Activated CD4-positive, CD25-positive, alpha-beta regulatory T cell treated with anti-CD3 and anti-CD28 coated beads, Interleukin-2, amount 50 U/mL, for 16 hours (primary cell): ENCODE results near the gene CDC25C.
A peak's percentile ranks its signal among the peaks of the same experiment; 100 is the strongest.
"Not testable (repeated sequence)": the region's sequence is repeated elsewhere in the genome, so short reads cannot be mapped to it uniquely, and the experiment has no call there.

Experiments used
- DNase-seq: peaks from one replicate; pipeline ENCODE4 v3.0.0-alpha.2; 2020; ENCODE audit warnings: low read depth, low spot score

The CDC25C gene

DNA sequence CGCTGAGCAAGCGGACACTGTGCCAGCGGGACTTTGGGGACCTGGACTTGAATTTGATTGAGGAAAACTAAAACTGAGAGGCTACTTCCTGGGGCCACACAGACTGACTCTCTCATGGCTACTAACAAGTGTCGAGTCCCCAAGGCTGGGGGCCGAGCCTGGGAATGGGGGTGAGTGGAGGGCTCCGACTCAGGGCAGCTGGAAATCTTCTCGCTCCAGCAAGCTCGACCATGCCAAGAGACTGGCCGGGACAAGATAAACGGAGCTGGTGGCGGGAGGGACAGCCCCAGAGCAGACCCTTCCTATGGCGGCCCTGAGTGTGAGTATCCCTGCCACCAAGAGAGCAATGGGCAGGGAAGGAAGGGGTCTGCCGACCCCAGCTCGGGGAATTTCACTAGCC is 15.3 kb upstream of the CDC25C start:
- no peak for DNase-seq

DNA sequence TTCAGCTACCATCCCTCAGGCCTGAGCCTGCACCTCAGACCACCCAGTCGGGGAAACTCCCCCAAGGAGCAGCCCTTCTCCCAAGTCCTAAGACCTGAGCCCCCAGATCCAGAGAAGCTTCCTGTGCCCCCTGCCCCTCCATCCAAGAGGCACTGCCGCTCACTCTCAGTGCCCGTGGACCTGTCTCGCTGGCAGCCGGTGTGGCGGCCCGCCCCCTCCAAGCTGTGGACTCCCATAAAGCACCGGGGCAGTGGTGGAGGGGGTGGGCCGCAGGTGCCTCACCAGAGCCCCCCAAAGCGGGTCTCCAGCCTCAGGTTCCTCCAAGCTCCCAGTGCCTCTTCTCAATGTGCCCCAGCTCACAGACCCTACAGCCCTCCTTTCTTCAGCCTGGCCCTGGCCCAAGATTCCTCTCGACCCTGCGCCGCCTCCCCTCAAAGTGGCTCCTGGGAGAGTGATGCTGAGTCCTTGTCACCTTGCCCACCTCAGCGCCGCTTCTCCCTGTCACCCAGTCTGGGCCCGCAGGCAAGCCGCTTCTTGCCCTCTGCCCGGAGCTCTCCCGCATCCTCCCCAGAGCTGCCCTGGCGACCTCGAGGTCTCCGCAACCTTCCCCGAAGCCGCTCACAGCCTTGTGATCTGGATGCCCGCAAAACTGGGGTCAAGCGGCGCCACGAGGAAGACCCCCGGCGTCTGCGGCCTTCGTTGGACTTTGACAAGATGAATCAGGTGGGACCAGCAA is 13.5 kb upstream of the CDC25C start:
- no peak for DNase-seq

DNA sequence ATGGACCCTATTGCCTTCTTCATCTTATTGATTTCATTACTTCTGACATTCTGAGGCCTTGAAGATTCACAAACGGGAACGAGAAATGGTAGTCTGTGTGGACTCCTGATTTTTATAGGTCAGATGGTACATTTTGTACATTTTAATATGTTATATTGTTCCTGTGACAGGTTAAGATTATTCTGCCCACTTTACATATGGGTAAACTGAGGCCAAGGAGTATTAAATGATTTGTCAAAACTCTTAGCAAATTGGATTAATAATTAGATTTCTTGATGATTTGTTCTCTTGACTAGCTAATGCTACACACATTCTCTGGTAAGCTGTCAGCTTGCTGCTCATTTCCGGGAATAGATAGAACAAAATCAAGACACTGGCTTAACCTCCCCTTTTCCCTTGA is 8.4 kb upstream of the CDC25C start:
- DNase-seq: no peak

DNA sequence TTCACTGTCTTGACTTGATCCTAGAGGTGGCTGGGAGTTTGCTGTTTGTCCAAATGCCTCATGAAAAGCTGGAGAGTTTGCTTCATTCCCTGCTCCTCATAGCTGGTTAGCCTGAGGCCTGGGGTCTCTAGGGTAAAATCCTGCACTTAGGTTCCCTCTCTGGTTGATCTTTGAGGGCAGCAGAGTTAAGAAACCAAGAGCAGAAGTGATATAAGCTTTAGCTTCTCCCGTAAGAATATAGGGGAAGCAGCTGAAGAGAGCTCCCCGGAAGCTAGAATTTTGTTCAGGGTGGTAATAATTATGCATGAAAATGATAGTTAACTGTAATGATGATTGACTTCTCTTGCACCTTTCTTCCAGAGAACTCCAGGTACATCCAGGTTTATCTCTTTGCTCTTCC is 7.9 kb upstream of the CDC25C start:
- DNase-seq: no peak

DNA sequence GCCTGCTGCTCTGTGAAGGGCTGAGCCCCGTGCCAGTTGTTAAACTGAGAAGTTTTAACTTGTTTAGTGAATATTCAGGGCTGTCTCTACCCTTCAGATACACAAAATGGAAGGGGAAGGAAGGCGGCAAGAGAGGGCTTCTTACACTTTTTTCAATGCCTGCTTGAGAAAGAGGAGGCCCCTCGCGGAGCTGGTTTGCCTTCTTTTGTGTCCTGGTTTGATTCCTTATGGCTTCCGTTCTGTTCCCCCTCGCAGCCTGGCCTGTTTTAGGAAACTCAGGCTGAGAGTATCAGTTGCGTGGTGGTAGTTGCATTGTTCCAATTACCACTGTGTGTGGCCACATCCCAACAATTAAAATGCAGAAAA is 7.5 kb upstream of the CDC25C start:
- no peak for DNase-seq

DNA sequence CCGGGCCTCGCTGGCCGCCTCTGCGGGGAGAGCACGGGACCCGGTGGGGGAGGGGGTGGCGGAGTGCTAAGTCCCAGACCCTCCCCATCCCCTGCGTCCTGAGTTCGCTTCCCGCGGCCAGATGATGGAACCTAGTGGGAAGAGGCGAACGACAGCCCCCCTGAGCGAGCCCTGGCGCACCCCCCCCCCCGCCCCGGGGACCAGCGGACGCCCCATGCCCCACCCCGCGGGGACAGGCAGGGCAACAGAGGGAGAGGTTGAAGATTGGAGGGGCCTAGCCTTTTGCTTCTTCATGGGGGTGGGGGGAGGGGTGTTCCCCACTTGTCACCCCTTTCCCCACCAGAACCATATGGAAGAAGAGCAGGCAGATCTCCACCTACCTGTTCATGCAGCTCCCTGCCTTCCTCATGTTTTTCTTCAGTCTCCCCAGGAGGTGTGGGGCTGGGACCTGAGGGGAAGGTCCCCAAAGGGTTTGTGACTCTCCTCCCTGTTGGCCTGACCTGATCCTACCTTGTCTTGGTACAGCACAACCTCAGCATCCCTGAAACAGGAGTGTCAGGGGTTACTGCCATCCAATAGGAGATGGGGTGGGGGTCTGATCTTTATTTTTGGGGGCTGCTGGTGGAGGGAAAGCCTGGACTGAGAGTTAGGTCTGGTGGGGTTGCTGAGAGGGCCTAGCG is 6.9 kb upstream of the CDC25C start:
- DNase-seq: no peak

DNA sequence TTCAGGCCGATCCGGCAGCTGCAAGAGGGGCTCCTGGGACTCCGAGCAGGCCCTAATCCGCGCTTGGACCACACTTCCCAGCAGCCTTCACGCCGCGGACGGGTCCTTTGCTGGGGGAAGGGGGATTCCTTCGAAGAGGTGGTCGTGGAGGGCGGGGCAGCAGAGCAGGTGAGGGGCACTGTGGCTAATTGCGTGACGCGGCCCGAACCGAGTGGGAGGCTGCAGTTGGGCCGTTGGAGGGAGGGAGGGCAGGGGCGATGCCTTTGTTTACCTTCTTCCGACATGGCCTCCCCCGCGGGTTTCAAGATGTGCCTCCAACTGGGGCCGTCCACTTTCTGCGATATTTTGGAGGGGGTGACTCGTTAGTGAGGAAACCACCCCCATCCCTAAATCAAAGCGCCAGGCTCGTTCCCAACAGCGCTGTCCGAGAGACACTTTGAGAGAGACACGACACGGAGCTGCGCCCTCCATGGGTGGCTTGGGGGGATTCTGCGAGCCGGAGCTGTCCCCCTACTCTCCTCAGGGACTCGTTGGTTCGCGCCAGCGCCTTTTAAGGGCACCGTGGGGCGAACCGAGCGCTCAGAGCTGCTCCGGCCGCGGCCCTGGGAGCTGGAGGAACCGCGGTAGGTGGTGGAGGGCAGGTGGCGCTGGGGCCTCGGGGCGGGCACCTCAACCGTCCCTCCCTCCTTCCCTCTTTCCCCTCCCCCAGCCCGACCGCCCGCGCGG is 6.2 kb upstream of the CDC25C start, which contains the start of gene FAM53C:
TSS of gene FAM53C (plus strand) at position 582 of the 726 bp plus-strand sequence. CDS start 3,070 bp downstream, outside the sequence.
- peak; percentile 83 for DNase-seq

DNA sequence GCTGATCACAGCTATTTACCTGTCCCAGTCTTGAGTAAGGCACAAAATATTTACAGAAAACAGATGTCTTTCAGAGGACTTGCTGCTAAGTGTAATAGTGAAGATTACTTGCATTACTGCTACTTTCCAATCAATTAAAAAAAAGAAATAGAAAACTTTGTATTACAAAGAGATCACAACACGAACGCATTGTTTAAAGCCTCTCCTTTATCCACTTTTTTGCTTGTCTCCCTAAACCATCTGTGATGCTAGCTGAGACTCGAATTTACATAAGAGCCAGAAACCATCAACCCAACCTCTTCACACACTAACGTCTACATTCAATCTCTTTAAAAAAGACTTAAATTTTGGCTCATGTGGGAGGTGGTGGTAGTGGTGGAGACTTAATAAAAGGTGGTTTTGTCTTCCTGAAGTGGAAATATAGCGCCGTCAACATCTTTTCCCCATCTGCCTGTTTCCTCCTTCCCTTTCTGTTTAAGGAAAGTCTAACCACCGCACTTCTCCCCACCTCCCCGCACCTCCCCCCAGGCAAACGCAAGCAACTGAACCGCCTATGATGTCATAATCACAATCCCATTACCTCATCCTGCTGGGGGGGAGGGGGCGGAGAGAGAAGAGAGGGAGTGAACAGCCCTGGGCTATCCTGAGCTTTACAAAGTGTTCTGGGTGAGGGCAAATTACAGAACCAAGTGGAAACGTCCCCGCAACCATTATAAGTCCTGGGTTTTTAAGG is 5.5 kb upstream of the CDC25C start:
- no peak for DNase-seq

DNA sequence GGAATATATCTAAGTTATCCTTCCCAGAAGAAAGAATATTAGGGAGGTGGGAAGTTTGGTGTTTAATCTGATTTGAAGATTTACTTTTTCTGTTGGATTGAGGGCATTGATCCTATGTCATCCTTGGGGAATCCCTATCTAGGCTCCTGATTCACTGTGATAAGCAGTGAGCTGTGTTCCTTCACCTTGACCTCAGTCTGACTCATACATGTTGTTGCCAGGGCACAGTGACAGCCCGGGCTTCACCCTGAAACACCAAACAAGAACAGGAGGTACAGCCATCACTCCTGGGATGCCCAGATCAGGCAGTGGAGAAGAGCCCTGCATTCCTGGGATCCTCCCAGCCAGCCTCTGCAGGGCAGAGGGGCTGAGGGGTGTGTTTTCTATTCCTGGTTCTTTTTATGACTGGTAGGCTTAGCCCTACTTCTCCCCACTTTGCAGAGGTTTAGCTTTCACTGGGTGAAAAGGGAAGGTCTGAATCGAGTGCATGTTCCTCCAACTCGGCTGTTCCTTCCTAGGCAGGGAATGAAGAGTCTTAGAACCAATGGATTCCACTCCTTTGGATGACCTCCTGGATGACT is 3.4 kb upstream of the CDC25C start:
- DNase-seq: no peak

DNA sequence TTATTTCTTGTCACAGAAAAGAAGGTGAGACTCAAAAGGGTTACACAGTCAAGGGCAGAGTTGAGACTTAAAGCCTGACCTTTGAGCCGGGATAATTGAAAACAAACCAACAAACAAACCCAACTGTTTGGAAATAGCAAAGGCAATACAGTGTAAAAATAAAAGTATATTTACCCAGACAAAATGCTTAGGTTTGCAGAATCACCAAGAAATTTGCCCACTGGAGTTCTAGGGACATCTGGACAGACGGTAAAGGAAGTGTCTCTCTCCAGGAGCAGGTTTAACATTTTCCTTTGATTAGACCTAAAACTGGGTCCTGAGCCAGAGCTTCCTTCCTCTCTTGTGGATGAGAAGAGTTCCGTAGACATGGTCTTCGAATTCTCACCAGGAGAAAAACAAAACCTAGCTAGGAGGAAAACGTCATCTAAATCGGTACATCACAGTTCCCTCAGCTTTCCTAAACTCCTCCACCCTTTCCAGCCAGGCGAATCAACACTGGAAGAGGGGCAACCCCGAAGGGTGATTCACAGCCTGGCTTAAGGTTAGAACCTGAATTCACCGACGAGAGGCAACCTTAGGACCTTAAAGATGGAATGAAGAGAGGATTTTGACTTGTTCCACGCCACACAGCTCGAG is 673 bp downstream of the CDC25C start:
- DNase-seq: no peak

DNA sequence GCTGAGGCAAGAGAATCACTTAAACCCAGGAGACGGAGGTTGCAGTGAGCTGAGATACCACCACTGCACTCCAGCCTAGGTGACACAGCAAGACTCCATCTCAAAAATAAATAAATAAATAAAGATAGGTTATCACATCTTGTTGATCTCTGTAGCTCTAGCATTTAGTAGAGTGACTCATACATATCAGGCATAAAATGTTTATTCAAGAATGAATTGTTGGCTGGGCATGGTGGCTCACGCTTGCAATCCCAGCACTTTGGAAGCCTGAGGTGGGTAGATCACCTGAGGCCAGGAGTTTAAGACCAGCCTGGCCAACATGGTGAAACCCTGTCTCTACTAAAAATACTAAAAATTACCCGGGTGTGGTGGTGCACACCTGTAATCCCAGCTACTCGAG is 13.4 kb downstream of the CDC25C start:
- not testable (repeated sequence) for DNase-seq

DNA sequence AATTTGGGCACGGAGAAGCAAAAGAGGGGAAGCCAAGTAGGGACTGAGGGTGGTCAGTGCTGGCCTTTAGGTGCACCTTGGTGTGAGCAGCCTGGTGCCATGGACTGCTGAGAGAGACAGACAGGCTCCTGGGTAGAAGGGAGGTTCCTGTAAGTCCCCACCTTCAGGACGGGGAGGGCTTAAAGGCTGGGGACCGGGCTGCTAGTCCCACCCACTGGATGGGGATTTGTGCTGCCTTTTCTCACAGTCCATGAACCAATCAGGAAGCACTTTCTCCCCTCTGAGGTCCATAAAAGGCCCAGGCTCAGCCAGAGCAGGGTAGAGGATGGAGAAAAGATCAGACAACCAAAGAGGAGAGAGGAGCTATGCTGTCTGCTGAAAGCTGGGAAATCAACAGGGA is 15.2 kb downstream of the CDC25C start:
- no peak for DNase-seq

DNA sequence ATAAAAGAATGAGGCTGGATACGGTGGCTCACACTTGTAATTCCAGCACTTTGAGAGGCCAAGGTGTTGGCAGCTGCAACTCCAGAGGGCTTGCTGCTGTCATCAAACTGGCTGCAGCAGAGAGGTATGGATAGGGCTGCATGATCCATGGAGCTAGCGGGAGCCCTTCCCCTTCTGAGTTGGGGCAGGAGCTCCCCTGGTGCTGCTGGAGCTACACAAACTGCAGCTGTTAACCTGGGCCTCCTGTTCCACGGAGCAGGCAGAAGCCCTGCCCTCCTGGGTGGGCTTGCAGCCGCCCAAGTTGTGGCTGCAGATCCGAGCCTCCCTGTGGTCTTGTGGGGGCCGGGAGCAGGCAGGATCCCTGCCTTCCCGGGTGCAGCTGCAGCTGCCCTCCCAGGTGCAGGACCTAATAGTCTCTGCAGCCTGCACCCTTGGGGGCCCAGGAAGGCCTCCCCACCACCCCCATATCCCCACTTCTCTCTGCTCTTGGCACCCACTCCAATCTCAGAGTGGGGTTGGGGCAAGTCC is 15.8 kb downstream of the CDC25C start:
- DNase-seq: no peak

DNA sequence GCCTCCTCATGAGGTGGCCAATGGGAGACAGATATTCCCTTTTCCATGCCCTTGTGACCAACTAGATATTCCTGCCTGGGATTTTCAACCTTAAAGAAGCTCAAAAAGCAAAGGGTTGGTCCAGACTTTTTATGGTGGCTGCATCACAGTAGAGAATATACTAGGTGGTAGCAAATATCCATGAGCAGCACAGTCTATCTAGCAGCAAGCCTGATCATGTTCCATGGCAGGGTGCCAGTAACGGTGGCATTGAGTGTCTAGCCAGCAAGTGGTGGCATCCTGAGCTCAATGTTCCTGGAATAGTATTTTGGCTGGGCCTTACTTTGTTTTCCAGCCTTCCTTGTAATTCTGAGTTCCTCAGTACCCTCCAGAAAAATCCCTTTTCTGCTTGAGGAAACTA is 25.8 kb downstream of the CDC25C start:
- DNase-seq: no peak

DNA sequence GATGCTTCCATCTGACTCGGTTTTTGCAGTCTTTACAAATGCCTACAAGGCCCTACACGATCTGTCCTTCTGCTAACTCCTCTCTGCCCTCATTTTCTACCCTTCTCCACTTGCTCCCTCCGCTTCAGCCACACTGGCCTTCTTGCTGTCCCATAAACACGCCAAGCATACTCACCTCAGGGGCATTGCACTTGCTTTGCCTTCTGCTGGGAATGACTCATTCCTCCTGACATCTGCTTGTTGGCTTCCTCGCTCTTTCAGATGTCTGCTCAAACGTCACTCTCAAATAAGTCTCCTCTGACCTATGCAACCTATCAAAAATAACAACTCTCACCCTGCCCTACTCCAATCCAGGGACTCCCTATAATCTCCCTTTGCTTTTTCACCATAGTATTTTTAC is 28.2 kb downstream of the CDC25C start:
- no peak for DNase-seq

DNA sequence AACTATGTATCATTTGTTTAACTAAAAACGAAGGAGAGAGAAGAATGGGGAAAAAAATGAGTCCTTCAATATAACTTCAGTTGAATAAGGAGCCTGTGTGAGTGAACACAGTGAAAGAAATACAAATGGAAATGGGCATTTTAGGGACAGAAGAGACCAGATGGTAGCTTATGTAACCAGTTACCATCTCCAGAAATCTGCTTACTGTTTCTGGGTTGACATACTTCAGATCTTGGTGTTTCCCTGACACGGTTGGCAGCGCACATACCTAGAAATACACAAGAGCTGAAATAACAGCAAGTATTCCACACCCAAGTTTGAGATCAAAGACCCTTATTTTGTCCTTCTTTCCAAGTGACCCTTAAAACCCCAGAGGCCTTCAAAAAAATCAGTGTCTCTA is 42.3 kb downstream of the CDC25C start:
- no peak for DNase-seq

DNA sequence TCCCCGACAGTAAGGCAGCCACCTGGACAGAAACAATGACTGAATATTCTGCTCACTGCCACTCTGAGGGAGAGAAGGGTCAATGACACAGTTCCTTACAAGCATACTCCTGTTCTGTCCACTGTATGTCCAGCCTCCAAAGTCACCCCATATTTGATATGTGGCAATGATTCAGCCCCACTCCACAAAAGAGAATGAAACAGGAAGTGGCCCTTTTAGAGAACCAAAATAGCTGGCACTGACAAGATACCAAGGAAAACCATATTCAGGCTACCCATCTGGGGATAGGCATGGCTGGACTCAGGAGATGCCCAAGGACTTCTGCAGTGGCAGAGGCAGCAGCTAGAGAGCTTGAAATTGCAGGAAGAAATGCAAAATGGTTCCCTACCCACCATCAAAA is 44.4 kb downstream of the CDC25C start:
- DNase-seq: no peak

DNA sequence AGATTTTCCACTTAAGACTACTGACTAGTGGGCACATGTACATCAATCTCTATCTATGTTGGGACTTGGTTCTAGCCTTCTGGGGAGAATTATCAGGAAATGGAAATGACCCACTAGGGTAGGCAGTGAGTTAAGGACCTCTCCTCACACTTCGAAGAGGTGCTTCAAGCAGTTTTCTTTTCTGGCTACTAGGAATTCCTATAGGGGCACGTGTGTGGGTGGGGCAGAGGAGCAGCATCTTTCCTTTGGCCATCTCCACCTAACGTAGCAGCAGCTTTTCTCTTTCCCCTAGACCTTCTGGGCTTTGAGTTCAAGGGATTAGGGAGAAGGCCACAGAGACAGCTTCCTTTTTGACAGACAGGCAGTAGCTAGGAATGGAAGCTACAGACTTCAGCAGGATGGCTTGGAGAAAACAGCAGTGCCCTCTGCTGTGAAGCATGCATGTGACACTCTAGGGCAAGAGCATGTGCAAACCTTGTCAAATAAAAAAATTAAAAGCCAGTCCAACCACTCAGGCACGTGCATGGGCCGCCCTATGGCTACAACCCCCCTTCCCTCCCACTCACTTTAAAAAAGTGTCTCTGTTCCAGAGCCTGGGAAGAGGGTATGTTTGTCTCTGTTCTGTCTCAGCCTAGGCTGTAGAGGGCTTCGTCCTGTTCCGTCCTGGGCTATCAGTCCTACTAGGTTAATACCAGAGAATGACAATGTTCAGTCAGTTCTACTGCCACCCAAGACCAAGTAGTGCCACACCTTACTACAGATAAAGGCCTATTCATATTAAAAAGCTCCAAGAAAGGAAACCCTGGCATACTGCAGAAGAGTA is 48.5 kb downstream of the CDC25C start:
- DNase-seq: no peak

DNA sequence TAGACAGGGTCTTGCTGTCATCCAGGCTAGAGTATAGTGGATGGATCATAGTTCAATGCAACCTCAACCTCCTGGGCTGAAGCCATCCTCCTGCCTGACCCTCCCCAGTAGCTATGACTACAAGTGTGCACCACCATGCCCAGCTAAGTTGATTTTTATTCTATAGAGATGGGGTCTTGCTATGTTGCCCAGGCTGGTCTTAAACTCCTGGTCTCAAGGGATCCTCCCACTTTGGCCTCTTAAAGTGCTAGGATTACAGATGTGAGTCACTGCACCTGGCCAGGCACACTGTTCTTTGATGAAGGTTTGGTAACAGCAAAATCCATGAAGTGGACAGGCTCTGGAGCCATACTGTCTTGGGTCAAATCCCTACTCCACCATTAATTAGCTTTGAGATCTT is 50.7 kb downstream of the CDC25C start:
- DNase-seq: no peak

DNA sequence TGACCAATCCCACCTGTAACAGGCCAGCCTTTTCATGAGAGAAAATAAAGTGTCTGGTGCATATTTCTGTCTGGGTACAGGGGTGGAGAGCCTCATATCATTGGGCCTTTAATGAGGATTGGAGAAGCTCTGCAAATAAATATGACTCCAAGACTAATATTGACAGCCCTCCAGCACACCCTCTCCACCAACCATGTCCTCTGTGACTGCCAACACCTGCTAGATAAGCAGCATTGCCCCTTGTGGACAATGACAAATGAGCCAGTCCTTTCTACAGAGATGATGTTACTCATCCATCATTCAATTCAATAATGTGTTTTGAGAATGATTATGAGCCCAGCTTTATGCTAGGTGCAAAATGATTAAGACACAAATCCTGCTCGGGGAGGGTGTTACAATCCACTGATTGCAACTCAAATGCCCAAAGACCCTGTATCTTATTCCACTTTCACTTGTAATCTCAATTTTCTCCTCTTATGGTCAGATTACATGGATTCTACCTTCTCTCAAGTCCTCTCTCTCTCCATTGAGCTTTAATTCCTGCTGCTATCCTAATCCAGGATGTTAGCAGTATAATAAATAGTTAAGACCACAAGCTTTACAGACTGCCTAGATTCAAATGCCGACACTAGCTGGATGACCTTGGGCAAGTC is 55.1 kb downstream of the CDC25C start:
- DNase-seq: no peak
